K562 (cell line): ENCODE data around the gene LRRC25. TPM values are rescaled to one million over a fixed set of nuclear protein-coding genes. Genes with fewer than 3 reads are reported as not detected.

Experiments
- ATF1 ChIP-seq, 2 experiments: fragments of 450-650 bp in 1 of 2; IDR thresholded peaks; 2 replicates each; pipeline ENCODE4 v1.6.1; 2016; ENCODE audit warnings: missing compliant biosample characterization in 1 of 2, missing genetic modification characterization in 1 of 2
- CAMTA2 ChIP-seq: fragments of 250-450 bp; sonication (Bioruptor Pico); conservative IDR thresholded peaks from 2 replicates; pipeline ENCODE4 v1.5.1; 2022
- CBFA2T3 ChIP-seq: fragments of 450-650 bp; IDR thresholded peaks from 2 replicates; pipeline ENCODE4 v1.6.1; 2017
- CC2D1A ChIP-seq: fragments of 450-650 bp; IDR thresholded peaks from 2 replicates; pipeline ENCODE4 v1.6.1; 2017; ENCODE audit warnings: mild to moderate bottlenecking
- CREB5 ChIP-seq: fragments of 250-450 bp; sonication (Bioruptor Pico); IDR thresholded peaks from 2 replicates; pipeline ENCODE4 v1.5.0; 2020; ENCODE audit warnings: mild to moderate bottlenecking
- CTBP1 ChIP-seq: fragments of 450-650 bp; IDR thresholded peaks from 2 replicates; pipeline ENCODE4 v1.6.1; 2016; ENCODE audit warnings: borderline replicate concordance
- DNMT1 ChIP-seq: fragments of 450-650 bp; IDR thresholded peaks from 2 replicates; pipeline ENCODE4 v1.6.1; 2016; ENCODE audit warnings: antibody characterized with exemption, mild to moderate bottlenecking
- ELF1 ChIP-seq: fragments of 200-800 bp; sonication (Bioruptor generic); IDR thresholded peaks from 2 replicates; pipeline ENCODE4 v1.6.1; 2016; ENCODE audit warnings: missing genetic modification characterization, missing compliant biosample characterization
- FIP1L1 ChIP-seq: fragments of 200-400 bp; formaldehyde crosslinking; IDR thresholded peaks from 2 replicates; pipeline ENCODE4 v1.6.1; 2018; ENCODE audit warnings: mild to moderate bottlenecking, low read depth, low read length; ENCODE audit not compliant: poor library complexity, severe bottlenecking
- FOXJ2 ChIP-seq: fragments of 200-800 bp; sonication (Bioruptor generic); IDR thresholded peaks from 2 replicates; pipeline ENCODE4 v1.6.1; 2016; ENCODE audit warnings: missing genetic modification characterization, missing compliant biosample characterization
- GTF2F1 ChIP-seq: IDR thresholded peaks from 2 replicates; pipeline ENCODE4 v1.6.1; 2011; ENCODE audit warnings: low read depth, low read length, improper control_type of control experiment
- HBP1 ChIP-seq: fragments of 450-650 bp; formaldehyde crosslinking; IDR thresholded peaks from 2 replicates; pipeline ENCODE4 v1.4.0; 2022; ENCODE audit warnings: missing genetic modification characterization
- HNRNPK ChIP-seq: fragments of 200-400 bp; formaldehyde crosslinking; IDR thresholded peaks from one replicate; pipeline ENCODE4 v1.6.1; 2018; ENCODE audit warnings: mild to moderate bottlenecking, low read depth, low read length; ENCODE audit not compliant: poor library complexity, severe bottlenecking
- HNRNPUL1 ChIP-seq: fragments of 200-400 bp; formaldehyde crosslinking; IDR thresholded peaks from 2 replicates; pipeline ENCODE4 v1.6.1; 2017; ENCODE audit warnings: low read length
- ID3 ChIP-seq, 2 experiments: fragments of 250-450 bp in 1 of 2; fragments of 450-650 bp in 1 of 2; sonication (Bioruptor Pico) in 1 of 2; IDR thresholded peaks; 2 replicates each; pipeline versions ENCODE4 v1.6.1 to v1.8.0; 2016 to 2021; ENCODE audit warnings: mild to moderate bottlenecking in 2 of 2, moderate library complexity in 2 of 2, missing compliant biosample characterization in 1 of 2, missing genetic modification characterization in 1 of 2
- NBN ChIP-seq: fragments of 450-650 bp; IDR thresholded peaks from 2 replicates; pipeline ENCODE4 v1.6.1; 2016; ENCODE audit warnings: low read depth, mild to moderate bottlenecking
- NR0B1 ChIP-seq: fragments of 450-650 bp; IDR thresholded peaks from one replicate; pipeline ENCODE4 v1.6.1; 2018; ENCODE audit warnings: mild to moderate bottlenecking, moderate library complexity; ENCODE audit not compliant: partially characterized antibody
- NR2C1 ChIP-seq, 2 experiments: fragments of 450-650 bp; IDR thresholded peaks; 2 replicates each; pipeline ENCODE4 v1.6.1; 2017; ENCODE audit warnings: mild to moderate bottlenecking in 2 of 2, antibody characterized with exemption in 1 of 2, inconsistent platforms in 1 of 2, missing compliant biosample characterization in 1 of 2, missing genetic modification characterization in 1 of 2
- SIN3B ChIP-seq: fragments of 450-650 bp; IDR thresholded peaks from 2 replicates; pipeline ENCODE4 v1.6.1; 2017; ENCODE audit warnings: low read depth, mild to moderate bottlenecking, moderate library complexity
- SMAD1 ChIP-seq: fragments of 150-350 bp; IDR thresholded peaks from 2 replicates; pipeline ENCODE4 v1.6.1; 2014; ENCODE audit warnings: low read length, low read depth; ENCODE audit not compliant: partially characterized antibody
- VEZF1 ChIP-seq: fragments of 200-800 bp; sonication (Bioruptor generic); IDR thresholded peaks from 2 replicates; pipeline ENCODE4 v1.6.1; 2017; ENCODE audit warnings: missing genetic modification characterization, missing compliant biosample characterization
- ZBTB7A ChIP-seq: IDR thresholded peaks from 2 replicates; pipeline ENCODE4 v1.6.1; 2011; ENCODE audit warnings: low read depth, mild to moderate bottlenecking, low read length, moderate library complexity, borderline replicate concordance; ENCODE audit not compliant: control insufficient read depth
- ZNF165 ChIP-seq: fragments of 250-450 bp; sonication (Bioruptor Pico); IDR thresholded peaks from 2 replicates; pipeline ENCODE4 v1.4.0; 2020; ENCODE audit warnings: borderline replicate concordance
- polyA plus RNA-seq, 8 experiments: library from polyadenylated mRNA; depleted of rRNA in 4 of 8; stranded (reverse) in 5 of 8; unstranded in 3 of 8; fragments of >200 nt; fragmentation: Nextera tagmentation in 2 of 8; fragmentation: Illumina TruSeq in 1 of 8; extraction: Ambion mirVana in 2 of 8; extraction: Trizol in 1 of 8; gene quantifications; 2 replicates each; pipeline versions ENCODE4 v1.2.1 to v1.2.3, GENCODE V29; 2011 to 2014; ENCODE audit warnings: inconsistent platforms in 1 of 8, missing spikeins in 1 of 8
- total RNA-seq, 7 experiments: library from RNA; depleted of rRNA in 6 of 7; stranded (reverse); fragments of >200 nt in 6 of 7; fragmentation: Illumina TruSeq in 2 of 7; extraction: Trizol in 2 of 7; gene quantifications; 2 replicates each; pipeline versions ENCODE4 v1.2.1 to v1.2.3, GENCODE V29; 2011 to 2021; ENCODE audit warnings: low replicate concordance in 1 of 7

The LRRC25 gene
- total and polyA plus RNA-seq, 9 of the 15 experiments (the other 6 are each of a cell fraction or from before 2014, with no cell fraction given) = 0.07 to 0.36 (median 0.10) TPM; not detected in 3

GRCh38 chr19:18433735-18434398 is 36.4 kb upstream of the LRRC25 start (continued):
- TF ChIP-seq ZNF165 (CRISPR knock-in tag) (no peak), SMAD1 (no peak), ATF1 (CRISPR knock-in tag; IDR thresholded peaks at IDR 0.05) (no peak), ATF1 (tag; IDR thresholded peaks at IDR 0.05) (no peak), HNRNPK (no peak), CC2D1A (no peak), CTBP1 (no peak), CBFA2T3 (no peak), FOXJ2 (tag) (no peak), NR0B1 (no peak), CAMTA2 (CRISPR knock-in tag) (peak; percentile 31; the same call in 1 of the 2 replicates), VEZF1 (CRISPR knock-in tag) (peak; percentile 91), SIN3B (no peak), GTF2F1 (no peak), HNRNPUL1 (no peak), HBP1 (CRISPR knock-in tag) (peak; percentile 71), NR2C1 (IDR thresholded peaks at IDR 0.05) (no peak), NR2C1 (tag; IDR thresholded peaks at IDR 0.05) (no peak), ZBTB7A (peak; percentile 68; the same call in 1 of the 2 replicates), ELF1 (tag) (no peak), FIP1L1 (peak; percentile 36), CREB5 (CRISPR knock-in tag) (no peak), ID3 (CRISPR knock-in tag; IDR thresholded peaks at IDR 0.05) (no peak), ID3 (tag; IDR thresholded peaks at IDR 0.05) (no peak), DNMT1 (no peak), NBN (no peak)
